ENCODE data around the gene PROS1. TPM values are rescaled to one million over a fixed set of nuclear protein-coding genes. Genes with fewer than 3 reads are reported as not detected.
"Not testable (repeated sequence)": the region's sequence is repeated elsewhere in the genome, so short reads cannot be mapped to it uniquely, and the experiment has no call there.

Gene PROS1
- total RNA-seq, 2 experiments from 2014 or later, result 0.09 TPM; not detected in 1

GRCh38 chr3:93962798-93963197 is 10.9 kb downstream of the PROS1 start:
- Histone ChIP-seq H3K4me2 (ENCODE audit: low read length) (no peak overlapping the region), H3K4me1 (ENCODE audit: insufficient read depth, low read length, poor library complexity, severe bottlenecking) (no peaks in the 10 kb centered on the region), H3K9me3 (ENCODE audit: low read length) (no peaks in the 10 kb centered on the region), H4K20me1 (ENCODE audit: insufficient read depth, low read length) (no peaks in the 10 kb centered on the region), H3K4me3 (ENCODE audit: low read depth, low read length, poor library complexity, severe bottlenecking) (no peak overlapping the region), H2AFZ (ENCODE audit: low read length) (no peak overlapping the region), H3K27ac (ENCODE audit: low read depth, low read length, poor library complexity, severe bottlenecking) (no peak overlapping the region), H3K36me3 (ENCODE audit: insufficient read depth, low read length) (no peaks in the 10 kb centered on the region), H3K9me2 (ENCODE audit: insufficient read depth, low read length) (no peaks in the 10 kb centered on the region), H3K79me2 (ENCODE audit: insufficient read depth, low read depth, low read length) (no peaks in the 10 kb centered on the region)
- TF ChIP-seq CTCF (conservative IDR thresholded peaks at IDR 0.05; ENCODE audit: low read length) (no peak), EZH2phosphoT487 (IDR thresholded peaks at IDR 0.05; ENCODE audit: borderline replicate concordance, low read depth, low read length) (no peak)
- CTCF ChIA-PET (ENCODE audit: unreplicated experiment), result no interaction called here
- BruUV-seq (replicated peaks), result no TSS peak
- DNase-seq (ENCODE audit: low spot score), result no peak
- POLR2A ChIA-PET, result interaction anchor here (0.8 kb wide), 1 partner anchor 173 kb away, joined by 3 read pairs; no protein-coding TSS in a partner anchor
- intact Hi-C loops (cut with micrococcal nuclease; ENCODE audit: unreplicated experiment), result no loop called here

- TF ChIP-seq EZH2phosphoT487 (IDR thresholded peaks at IDR 0.05; ENCODE audit: borderline replicate concordance, low read depth, low read length) (no peak), CTCF (conservative IDR thresholded peaks at IDR 0.05; ENCODE audit: low read length) (no peak)
- no TSS peak for BruUV-seq (replicated peaks)
- no peak overlapping the region for H3K4me3 ChIP-seq (ENCODE audit: low read depth, low read length, poor library complexity, severe bottlenecking)
- no peaks in the 10 kb centered on the region for H3K9me3 ChIP-seq (ENCODE audit: low read length)
- H3K9me2 ChIP-seq (ENCODE audit: insufficient read depth, low read length), result no peaks in the 10 kb centered on the region
- H3K27ac ChIP-seq (ENCODE audit: low read depth, low read length, poor library complexity, severe bottlenecking), result no peak overlapping the region
- CTCF ChIA-PET (ENCODE audit: unreplicated experiment), result no interaction called here
- intact Hi-C loops (cut with micrococcal nuclease; ENCODE audit: unreplicated experiment), result no loop called here
- DNase-seq (ENCODE audit: low spot score), result no peak
- no peaks in the 10 kb centered on the region for H3K36me3 ChIP-seq (ENCODE audit: insufficient read depth, low read length)
- H3K4me2 ChIP-seq (ENCODE audit: low read length), result no peak overlapping the region
- POLR2A ChIA-PET, result interaction anchor here (0.7 kb wide), 1 partner anchor 80 kb away, joined by 3 read pairs; no protein-coding TSS in a partner anchor
- H4K20me1 ChIP-seq (ENCODE audit: insufficient read depth, low read length), result no peaks in the 10 kb centered on the region
- H3K4me1 ChIP-seq (ENCODE audit: insufficient read depth, low read length, poor library complexity, severe bottlenecking), result no peaks in the 10 kb centered on the region
- no peaks in the 10 kb centered on the region for H3K79me2 ChIP-seq (ENCODE audit: insufficient read depth, low read depth, low read length)
- no peak overlapping the region for H2AFZ ChIP-seq (ENCODE audit: low read length)
These were observed 12.2 kb downstream of the PROS1 start for GRCh38 chr3:93961489-93961888.

GRCh38 chr3:93961026-93961425 is 12.7 kb downstream of the PROS1 start:
- DNase-seq (ENCODE audit: low spot score), result no peak
- no TSS peak for BruUV-seq (replicated peaks)

GRCh38 chr3:93949958-93950357 is 23.7 kb downstream of the PROS1 start:
- H3K79me2 ChIP-seq (ENCODE audit: insufficient read depth, low read depth, low read length); H3K36me3 ChIP-seq (ENCODE audit: insufficient read depth, low read length); H3K9me2 ChIP-seq (ENCODE audit: insufficient read depth, low read length); H3K27ac ChIP-seq (ENCODE audit: low read depth, low read length, poor library complexity, severe bottlenecking); BruUV-seq (replicated peaks); H3K4me2 ChIP-seq (ENCODE audit: low read length); H3K4me1 ChIP-seq (ENCODE audit: insufficient read depth, low read length, poor library complexity, severe bottlenecking); H3K9me3 ChIP-seq (ENCODE audit: low read length); H4K20me1 ChIP-seq (ENCODE audit: insufficient read depth, low read length); CTCF ChIA-PET (ENCODE audit: unreplicated experiment); H3K4me3 ChIP-seq (ENCODE audit: low read depth, low read length, poor library complexity, severe bottlenecking); H2AFZ ChIP-seq (ENCODE audit: low read length): not testable (repeated sequence)
- intact Hi-C loops (cut with micrococcal nuclease; ENCODE audit: unreplicated experiment), result loop anchor here (10.0 kb wide), 1 partner anchor 55 kb away; no protein-coding TSS in a partner anchor
- POLR2A ChIA-PET, result interaction anchor here (1.1 kb wide), 1 partner anchor 39 kb away, joined by 3 read pairs; no protein-coding TSS in a partner anchor
- peak; percentile 2 for DNase-seq (ENCODE audit: low spot score)

More at GRCh38 chr3:93961026-93961425, 12.7 kb downstream of the PROS1 start:
- H3K9me2 ChIP-seq (ENCODE audit: insufficient read depth, low read length), result no peaks in the 10 kb centered on the region
- H4K20me1 ChIP-seq (ENCODE audit: insufficient read depth, low read length), result no peaks in the 10 kb centered on the region
- H3K27ac ChIP-seq (ENCODE audit: low read depth, low read length, poor library complexity, severe bottlenecking), result no peak overlapping the region
- no peak overlapping the region for H3K4me2 ChIP-seq (ENCODE audit: low read length)
- no peaks in the 10 kb centered on the region for H3K4me1 ChIP-seq (ENCODE audit: insufficient read depth, low read length, poor library complexity, severe bottlenecking)
- H3K36me3 ChIP-seq (ENCODE audit: insufficient read depth, low read length), result no peaks in the 10 kb centered on the region
- TF ChIP-seq CTCF (conservative IDR thresholded peaks at IDR 0.05; ENCODE audit: low read length), result no peak
- TF ChIP-seq EZH2phosphoT487 (IDR thresholded peaks at IDR 0.05; ENCODE audit: borderline replicate concordance, low read depth, low read length), result no peak
- no peak overlapping the region for H3K4me3 ChIP-seq (ENCODE audit: low read depth, low read length, poor library complexity, severe bottlenecking)
- intact Hi-C loops (cut with micrococcal nuclease; ENCODE audit: unreplicated experiment), result no loop called here
- no peak overlapping the region for H2AFZ ChIP-seq (ENCODE audit: low read length)
- ChIA-PET POLR2A (interaction anchor here (0.5 to 0.7 kb wide), 2 partner anchors 10 to 81 kb away, joined by 3 to 7 read pairs; no protein-coding TSS in a partner anchor), CTCF (ENCODE audit: unreplicated experiment) (no interaction called here)
- H3K79me2 ChIP-seq (ENCODE audit: insufficient read depth, low read depth, low read length), result no peaks in the 10 kb centered on the region
- no peaks in the 10 kb centered on the region for H3K9me3 ChIP-seq (ENCODE audit: low read length)
